OCI-LY1 (cell line): ENCODE data around the gene SHH.

Experiments used
- H2AFZ ChIP-seq: fragments of 200-600 bp; sonication (generic), shearing (Covaris generic); 2 replicates; pipeline ENCODE4 v1.6.0; 2014; ENCODE audit warnings: antibody characterized with exemption, mild to moderate bottlenecking, low read length
- H3F3A ChIP-seq: fragments of 200-600 bp; sonication (generic), shearing (Covaris generic); 2 replicates; pipeline ENCODE4 v1.6.0; 2014; ENCODE audit warnings: mild to moderate bottlenecking, antibody characterized with exemption, low read length, moderate library complexity; ENCODE audit not compliant: insufficient read depth
- H3K27ac ChIP-seq: fragments of 200-600 bp; sonication (generic); 2 replicates; pipeline ENCODE4 v1.5.1; 2014; ENCODE audit warnings: low read length, mixed run types, mild to moderate bottlenecking, low read depth; ENCODE audit not compliant: poor library complexity, severe bottlenecking
- H3K27me3 ChIP-seq: fragments of 200-600 bp; sonication (generic); 2 replicates; pipeline ENCODE4 v1.6.0; 2014; ENCODE audit warnings: antibody characterized with exemption, mild to moderate bottlenecking, low read length, moderate library complexity; ENCODE audit not compliant: insufficient read depth
- H3K36me3 ChIP-seq: fragments of 200-600 bp; sonication (generic); 2 replicates; pipeline ENCODE4 v1.6.1; 2014; ENCODE audit warnings: mild to moderate bottlenecking, antibody characterized with exemption, low read length, moderate library complexity, mixed read lengths; ENCODE audit not compliant: insufficient read depth
- H3K4me1 ChIP-seq: fragments of 200-600 bp; sonication (generic); 2 replicates; pipeline ENCODE4 v1.5.1; 2014; ENCODE audit warnings: mild to moderate bottlenecking, low read length, moderate library complexity; ENCODE audit not compliant: insufficient read depth, severe bottlenecking
- H3K4me2 ChIP-seq: fragments of 200-600 bp; sonication (generic), shearing (Covaris generic); 2 replicates; pipeline ENCODE4 v1.6.1; 2014; ENCODE audit warnings: low read length
- H3K4me3 ChIP-seq: fragments of 200-600 bp; sonication (generic); 2 replicates; pipeline ENCODE4 v1.5.1; 2014; ENCODE audit warnings: low read length, low read depth, mild to moderate bottlenecking, mixed read lengths; ENCODE audit not compliant: poor library complexity, severe bottlenecking
- H3K79me2 ChIP-seq: fragments of 200-600 bp; shearing (Covaris generic); 2 replicates; pipeline ENCODE4 v1.6.1; 2016; ENCODE audit warnings: mixed run types, low read length, mixed read lengths; ENCODE audit not compliant: insufficient read depth
- H3K9ac ChIP-seq: fragments of 200-600 bp; sonication (generic), shearing (Covaris generic); 2 replicates; pipeline ENCODE4 v1.6.1; 2014; ENCODE audit warnings: mild to moderate bottlenecking, low read length, mixed read lengths
- H3K9me2 ChIP-seq: fragments of 200-600 bp; sonication (generic), shearing (Covaris generic); 2 replicates; pipeline ENCODE4 v1.6.1; 2014; ENCODE audit warnings: low read depth, mild to moderate bottlenecking, low read length, mixed read lengths
- H3K9me3 ChIP-seq: fragments of 200-600 bp; shearing (Covaris generic); 2 replicates; pipeline ENCODE4 v1.6.1; 2014; ENCODE audit warnings: low read length, mixed read lengths
- H4K20me1 ChIP-seq: fragments of 200-600 bp; sonication (generic), shearing (Covaris generic); 2 replicates; pipeline ENCODE4 v1.6.0; 2016; ENCODE audit warnings: mild to moderate bottlenecking, low read length; ENCODE audit not compliant: insufficient read depth
- CTCF ChIP-seq: fragments of 200-600 bp; sonication (generic), shearing (Covaris generic); IDR thresholded peaks from 2 replicates; pipeline ENCODE4 v1.5.1; 2017; ENCODE audit warnings: mild to moderate bottlenecking, antibody characterized with exemption, low read length, moderate library complexity, mixed read lengths
- EZH2 ChIP-seq: fragments of 200-600 bp; sonication (generic), shearing (Covaris generic); IDR thresholded peaks from 2 replicates; pipeline ENCODE4 v1.8.0; 2017; ENCODE audit warnings: borderline replicate concordance, mixed run types, mild to moderate bottlenecking, antibody characterized with exemption, low read length, moderate library complexity, mixed read lengths

SHH gene

GRCh38 chr7:155795951-155796350 lies 16.3 kb downstream of the SHH start:
- H3K27ac ChIP-seq, result no peak overlapping the region
- H3K9me2 ChIP-seq, result no peaks in the 10 kb centered on the region
- no peaks in the 10 kb centered on the region for H3F3A ChIP-seq
- no peak for TF ChIP-seq CTCF
- TF ChIP-seq EZH2, result no peak
- H3K9ac ChIP-seq, result no peak overlapping the region
- no peaks in the 10 kb centered on the region for H3K79me2 ChIP-seq
- H3K27me3 ChIP-seq, result peaks cover 7% of the 10 kb centered on the region
- no peak overlapping the region for H2AFZ ChIP-seq
- no peak overlapping the region for H3K4me3 ChIP-seq
- H3K4me2 ChIP-seq, result no peak overlapping the region
- H3K36me3 ChIP-seq, result no peaks in the 10 kb centered on the region
- peaks cover 6% of the 10 kb centered on the region for H3K4me1 ChIP-seq
- H3K9me3 ChIP-seq, result no peaks in the 10 kb centered on the region
- no peaks in the 10 kb centered on the region for H4K20me1 ChIP-seq

- no peaks in the 10 kb centered on the region for H3F3A ChIP-seq
- H3K4me3 ChIP-seq, result no peak overlapping the region
- H2AFZ ChIP-seq, result no peak overlapping the region
- no peak overlapping the region for H3K4me2 ChIP-seq
- H3K27ac ChIP-seq, result no peak overlapping the region
- H3K9me2 ChIP-seq, result no peaks in the 10 kb centered on the region
- no peaks in the 10 kb centered on the region for H3K79me2 ChIP-seq
- no peaks in the 10 kb centered on the region for H3K9me3 ChIP-seq
- no peak overlapping the region for H3K9ac ChIP-seq
- peaks cover 6% of the 10 kb centered on the region for H3K4me1 ChIP-seq
- H4K20me1 ChIP-seq, result no peaks in the 10 kb centered on the region
- no peak for TF ChIP-seq CTCF
- TF ChIP-seq EZH2, result no peak
- H3K36me3 ChIP-seq, result no peaks in the 10 kb centered on the region
- peaks cover 7% of the 10 kb centered on the region; the same call in 1 of the 2 replicates for H3K27me3 ChIP-seq
Observed at GRCh38 chr7:155795401-155795800, 16.9 kb downstream of the SHH start.

GRCh38 chr7:155794196-155794595 lies 18.1 kb downstream of the SHH start:
- no peak overlapping the region for H3K27ac ChIP-seq
- H3K9me2 ChIP-seq, result no peaks in the 10 kb centered on the region
- H3K27me3 ChIP-seq, result peaks cover 2% of the 10 kb centered on the region; the same call in 1 of the 2 replicates
- H2AFZ ChIP-seq, result no peak overlapping the region
- H3K79me2 ChIP-seq, result no peaks in the 10 kb centered on the region
- H3K36me3 ChIP-seq, result no peaks in the 10 kb centered on the region
- no peaks in the 10 kb centered on the region for H3K9me3 ChIP-seq
- H3K9ac ChIP-seq, result no peak overlapping the region
- peaks cover 6% of the 10 kb centered on the region for H3K4me1 ChIP-seq
- TF ChIP-seq CTCF (no peak), EZH2 (no peak)
- no peaks in the 10 kb centered on the region for H4K20me1 ChIP-seq
- no peaks in the 10 kb centered on the region for H3F3A ChIP-seq
- H3K4me3 ChIP-seq, result no peak overlapping the region
- no peak overlapping the region for H3K4me2 ChIP-seq
